Neuronal stem cell (in vitro differentiated cells): Measurements from ENCODE around the gene FKBP2.
A peak's percentile ranks its signal among the peaks of the same experiment; 100 is the strongest.

ENCODE experiments used
- DNase-seq: peaks from one replicate; pipeline ENCODE4 v3.0.0-alpha.2; 2013; ENCODE audit warnings: low spot score
- H2AFZ ChIP-seq: one replicate; pipeline ENCODE4 v1.6.1; 2013; ENCODE audit warnings: mild to moderate bottlenecking, low read length, inconsistent platforms
- H2AK5ac ChIP-seq: 2 replicates; pipeline ENCODE4 v1.6.1; 2013; ENCODE audit warnings: low read depth, mild to moderate bottlenecking, inconsistent platforms, low read length, moderate library complexity, mixed read lengths
- H2BK120ac ChIP-seq: 2 replicates; pipeline ENCODE4 v1.6.1; 2013; ENCODE audit warnings: low read depth, mild to moderate bottlenecking, inconsistent platforms, low read length, moderate library complexity, mixed read lengths
- H2BK12ac ChIP-seq: one replicate; pipeline ENCODE4 v1.6.1; 2013; ENCODE audit warnings: low read length, inconsistent platforms
- H2BK15ac ChIP-seq: 2 replicates; pipeline ENCODE4 v1.6.1; 2013; ENCODE audit warnings: mild to moderate bottlenecking, low read length, inconsistent platforms, mixed read lengths
- H2BK5ac ChIP-seq: one replicate; pipeline ENCODE4 v1.6.1; 2013; ENCODE audit warnings: inconsistent platforms, mild to moderate bottlenecking, low read length, moderate library complexity
- H3K14ac ChIP-seq: one replicate; pipeline ENCODE4 v1.6.1; 2013; ENCODE audit warnings: low read length, inconsistent platforms
- H3K18ac ChIP-seq: 2 replicates; pipeline ENCODE4 v1.6.1; 2013; ENCODE audit warnings: low read length, inconsistent platforms
- H3K23ac ChIP-seq: 2 replicates; pipeline ENCODE4 v1.6.1; 2013; ENCODE audit warnings: low read depth, mild to moderate bottlenecking, mixed read lengths, low read length, inconsistent platforms; ENCODE audit not compliant: poor library complexity
- H3K27ac ChIP-seq: replicated peaks from 3 replicates; pipeline ENCODE4 v1.5.1; 2013; ENCODE audit warnings: low read length, inconsistent platforms
- H3K27me3 ChIP-seq, 3 experiments: 2 replicates each; pipeline ENCODE4 v1.6.1; 2013; ENCODE audit warnings: low read length in 3 of 3, mild to moderate bottlenecking in 2 of 3, inconsistent platforms in 1 of 3, low read depth in 1 of 3, mixed read lengths in 1 of 3, moderate library complexity in 1 of 3; ENCODE audit not compliant: control insufficient read depth in 3 of 3, insufficient read depth in 3 of 3
- H3K36me3 ChIP-seq, 2 donors: replicated peaks in 1 of 2; 2 replicates each; pipeline ENCODE4 v1.6.1; 2013; ENCODE audit warnings: low read length in 2 of 2; ENCODE audit not compliant: control insufficient read depth in 2 of 2, insufficient read depth in 2 of 2
- H3K4ac ChIP-seq: 2 replicates; pipeline ENCODE4 v1.6.1; 2013; ENCODE audit warnings: inconsistent platforms, mild to moderate bottlenecking, low read length, moderate library complexity
- H3K4me1 ChIP-seq, 2 donors: 1 replicate in 1 of 2; 2 replicates in 1 of 2; pipeline ENCODE4 v1.6.1; 2013; ENCODE audit warnings: low read length in 2 of 2, low read depth in 1 of 2; ENCODE audit not compliant: control insufficient read depth in 2 of 2, insufficient read depth in 1 of 2
- H3K4me2 ChIP-seq: one replicate; pipeline ENCODE4 v1.6.1; 2013; ENCODE audit warnings: mild to moderate bottlenecking, low read length, inconsistent platforms; ENCODE audit not compliant: insufficient read depth, poor library complexity, severe bottlenecking
- H3K4me3 ChIP-seq, 2 donors: 2 replicates each; pipeline ENCODE4 v1.5.1; 2013; ENCODE audit warnings: low read length in 2 of 2, mild to moderate bottlenecking in 2 of 2, inconsistent platforms in 1 of 2, moderate library complexity in 1 of 2
- H3K79me1 ChIP-seq: one replicate; pipeline ENCODE4 v1.6.1; 2013; ENCODE audit warnings: low read depth, mild to moderate bottlenecking, inconsistent platforms, low read length, moderate library complexity
- H3K9ac ChIP-seq: one replicate; pipeline ENCODE4 v1.6.1; 2013; ENCODE audit warnings: mild to moderate bottlenecking, low read depth, low read length, inconsistent platforms; ENCODE audit not compliant: poor library complexity
- H3K9me3 ChIP-seq, 2 donors: replicated peaks in 1 of 2; 2 replicates each; pipeline versions ENCODE3 to v1.6.1; 2013; ENCODE audit warnings: low read length in 2 of 2, mild to moderate bottlenecking in 2 of 2, inconsistent platforms in 1 of 2, low read depth in 1 of 2, mixed read lengths in 1 of 2, moderate library complexity in 1 of 2; ENCODE audit not compliant: control insufficient read depth in 2 of 2, insufficient read depth in 1 of 2
- H4K8ac ChIP-seq: one replicate; pipeline ENCODE4 v1.6.1; 2013; ENCODE audit warnings: low read depth, mild to moderate bottlenecking, inconsistent platforms, low read length, moderate library complexity
- H4K91ac ChIP-seq: one replicate; pipeline ENCODE4 v1.6.1; 2013; ENCODE audit warnings: low read length, low read depth, mild to moderate bottlenecking, inconsistent platforms; ENCODE audit not compliant: poor library complexity
- whole genome bisulfite sequencing, 2 donors: extraction: QIAGEN DNeasy Blood & Tissue Kit; methylation state at CpG; one replicate each; pipeline ENCODE4 v1.1.7; 2013; ENCODE audit warnings: missing lambda C conversion rate in 2 of 2, mixed read lengths in 1 of 2; ENCODE audit not compliant: insufficient read length in 2 of 2, insufficient replicate concordance in 1 of 2; ENCODE audit errors: extremely low coverage in 2 of 2; 5-methylcytosine and 5-hydroxymethylcytosine counted together

Gene FKBP2

DNA sequence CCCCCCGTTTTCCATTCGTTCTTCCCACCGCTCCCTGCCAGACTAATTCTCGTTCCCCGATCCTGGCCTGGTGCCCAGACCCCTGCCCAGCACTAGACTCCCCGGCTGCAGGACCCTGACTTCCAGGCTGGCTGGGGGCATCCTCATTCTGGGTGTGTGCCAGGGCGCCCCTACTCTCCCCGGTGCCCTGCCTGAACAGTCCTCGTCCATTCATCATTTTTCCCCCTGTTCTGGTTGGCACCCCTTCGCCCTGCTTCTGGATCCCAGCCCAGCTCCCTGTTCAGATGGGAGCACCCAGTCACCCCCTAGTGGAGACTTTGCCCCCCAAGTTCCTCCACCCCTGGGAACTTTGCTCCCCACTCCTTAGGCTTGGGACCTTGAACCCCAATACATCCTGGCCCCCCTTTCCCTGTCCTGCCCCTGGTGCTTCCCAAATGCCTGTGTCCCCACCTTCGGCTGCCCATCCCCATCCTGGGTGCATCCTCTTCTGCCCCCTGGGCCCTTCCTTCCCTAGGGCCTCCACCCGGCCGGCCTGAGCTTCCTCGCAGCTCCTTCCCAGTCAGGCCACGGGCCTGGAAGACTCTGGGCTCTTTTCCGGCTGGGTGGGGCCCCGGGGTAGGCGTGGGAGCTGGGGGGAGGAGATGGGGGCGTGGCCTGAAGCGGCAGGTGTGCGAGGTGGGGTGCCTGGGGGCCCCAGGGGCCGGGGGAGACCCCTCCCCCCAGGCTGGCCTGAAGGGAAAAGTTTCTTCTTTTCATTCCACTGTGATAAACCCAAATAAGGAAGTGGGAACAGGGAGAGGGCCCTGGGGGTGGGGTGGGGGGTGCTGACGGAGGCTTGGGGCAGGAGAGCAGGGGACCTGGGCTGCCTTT lies 11.3 kb downstream of the FKBP2 start:
- no peak for DNase-seq
- peak overlapping the region; percentile 95 for H3K4me2 ChIP-seq
- no peaks in the 10 kb centered on the region for H3K9me3 ChIP-seq
- H3K27ac ChIP-seq, result no peak overlapping the region
- H3K4ac ChIP-seq, result peak overlapping the region; percentile 47
- peak overlapping the region; percentile 70 to 89 for H3K4me3 ChIP-seq
- H2BK120ac ChIP-seq, result no peak overlapping the region
- H3K79me1 ChIP-seq, result no peaks in the 10 kb centered on the region
- peak overlapping the region; percentile 70 for H2BK15ac ChIP-seq
- H3K14ac ChIP-seq, result no peak overlapping the region
- H2AFZ ChIP-seq, result peak overlapping the region; percentile 97
- H2AK5ac ChIP-seq, result peak overlapping the region; percentile 91
- peak overlapping the region; percentile 80 for H3K9ac ChIP-seq
- no peak overlapping the region for H4K8ac ChIP-seq
- H2BK12ac ChIP-seq, result no peak overlapping the region
- H2BK5ac ChIP-seq, result no peak overlapping the region
- H3K23ac ChIP-seq, result peak overlapping the region; percentile 56
- peaks cover 7 to 29% of the 10 kb centered on the region in 2 donors for H3K36me3 ChIP-seq
- H3K18ac ChIP-seq, result peak overlapping the region; percentile 88
- peaks cover 16 to 35% of the 10 kb centered on the region in 2 donors for H3K4me1 ChIP-seq
- H4K91ac ChIP-seq, result no peak overlapping the region
- H3K27me3 ChIP-seq, result no peaks in the 10 kb centered on the region
- WGBS, 2 donors, result no CpG with 5 or more reads among the region's 23 CpGs

DNA sequence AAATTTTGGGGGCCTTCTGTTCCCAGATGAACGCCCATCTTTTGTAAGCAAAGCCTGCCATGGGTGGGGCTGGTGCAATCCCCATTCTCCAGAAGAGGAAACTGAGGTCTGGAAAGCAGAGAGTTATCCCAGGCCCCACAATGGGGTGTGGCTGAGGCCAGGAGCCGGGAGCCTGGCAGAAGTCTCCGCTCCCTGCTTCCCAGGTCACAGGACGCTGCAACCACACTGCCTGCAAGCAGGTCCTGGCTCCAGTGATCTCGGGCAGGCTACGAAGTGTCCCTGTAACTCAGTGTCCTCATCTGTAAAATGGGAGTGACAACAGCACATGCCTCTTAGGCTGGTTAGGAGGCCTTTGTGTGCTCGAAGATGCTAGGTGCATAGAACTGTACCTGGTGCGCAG lies 12.1 kb downstream of the FKBP2 start:
- Histone ChIP-seq H3K9ac (peak overlapping the region; percentile 51), H3K79me1 (no peaks in the 10 kb centered on the region), H3K27me3 (no peaks in the 10 kb centered on the region), H2AFZ (no peak overlapping the region), H2BK5ac (no peak overlapping the region), H3K14ac (no peak overlapping the region), H3K18ac (no peak overlapping the region), H4K91ac (no peak overlapping the region), H2BK12ac (no peak overlapping the region), H4K8ac (no peak overlapping the region), H2BK120ac (no peak overlapping the region), H3K4me1 (peaks cover 14 to 32% of the 10 kb centered on the region in 2 donors), H3K4me3 (peak overlapping the region in 1 of 2 donors; percentile 70), H3K4ac (no peak overlapping the region), H3K23ac (no peak overlapping the region), H2AK5ac (peak overlapping the region; percentile 69), H2BK15ac (no peak overlapping the region), H3K4me2 (no peak overlapping the region), H3K27ac (no peak overlapping the region), H3K9me3 (no peaks in the 10 kb centered on the region), H3K36me3 (peaks cover 8 to 35% of the 10 kb centered on the region in 2 donors)
- no peak for DNase-seq
- WGBS, 2 donors, result no CpG with 5 or more reads among the region's 8 CpGs

DNA sequence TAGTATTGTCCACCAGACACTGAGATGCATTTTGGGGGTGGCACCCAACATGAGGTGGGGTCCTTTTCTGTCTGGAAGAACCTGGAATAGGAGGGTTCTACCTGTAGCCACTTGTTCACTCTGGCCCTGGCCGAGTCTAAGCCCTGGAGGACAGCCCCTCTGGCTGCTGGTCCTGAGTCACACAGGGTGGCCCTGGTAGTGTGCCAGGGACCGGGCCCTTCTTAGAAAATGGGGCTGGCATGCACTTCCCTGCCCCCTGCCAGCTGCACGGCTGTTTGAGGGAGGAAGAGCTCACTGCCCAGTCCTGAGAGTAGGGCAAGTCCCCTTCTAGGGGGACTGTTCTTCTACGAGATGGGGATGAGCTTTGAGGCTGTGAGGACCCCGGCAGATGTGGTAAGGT lies 12.6 kb downstream of the FKBP2 start:
- no peak for DNase-seq

DNA sequence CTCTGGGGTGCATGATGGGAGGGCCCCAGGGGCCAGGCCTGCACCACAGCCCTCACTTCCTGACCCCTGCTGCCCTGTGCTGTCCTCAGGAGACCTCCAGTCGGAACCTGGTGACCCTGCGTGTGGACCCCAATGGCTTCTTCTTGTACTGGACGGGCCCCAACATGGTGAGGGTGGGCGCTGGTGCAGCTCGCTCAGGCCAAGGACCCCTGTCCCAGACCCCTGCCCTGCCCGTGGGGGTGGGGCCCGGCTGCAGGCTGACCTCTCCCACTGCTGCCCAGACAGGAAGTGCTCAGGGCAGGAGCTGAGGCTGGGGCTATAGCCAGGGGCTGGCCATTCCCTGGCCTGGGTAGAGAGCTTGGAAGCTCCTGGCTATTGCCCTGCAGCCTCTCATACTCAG lies 13.4 kb downstream of the FKBP2 start:
- no peak for DNase-seq
- Histone ChIP-seq H3K4me2 (no peak overlapping the region), H2BK5ac (no peak overlapping the region), H3K9me3 (no peaks in the 10 kb centered on the region), H3K27ac (no peak overlapping the region), H3K36me3 (peaks cover 19 to 48% of the 10 kb centered on the region in 2 donors), H3K4me3 (no peak overlapping the region), H3K23ac (no peak overlapping the region), H4K8ac (no peak overlapping the region), H3K9ac (no peak overlapping the region), H3K4me1 (peaks cover 12 to 20% of the 10 kb centered on the region in 2 donors), H3K27me3 (no peaks in the 10 kb centered on the region), H3K4ac (no peak overlapping the region), H2BK12ac (no peak overlapping the region), H2BK120ac (no peak overlapping the region), H2AK5ac (no peak overlapping the region), H3K18ac (no peak overlapping the region), H2AFZ (no peak overlapping the region), H2BK15ac (no peak overlapping the region), H3K14ac (no peak overlapping the region), H3K79me1 (no peaks in the 10 kb centered on the region), H4K91ac (no peak overlapping the region)
- WGBS, 2 donors, result no CpG with 5 or more reads among the region's 7 CpGs

More for the DNA sequence above, 12.6 kb downstream of the FKBP2 start:
- Histone ChIP-seq H2BK12ac (no peak overlapping the region), H3K4me2 (no peak overlapping the region), H3K9me3 (no peaks in the 10 kb centered on the region), H2AFZ (no peak overlapping the region), H3K4me1 (peaks cover 14 to 29% of the 10 kb centered on the region in 2 donors), H3K36me3 (peaks cover 12 to 39% of the 10 kb centered on the region in 2 donors), H3K18ac (no peak overlapping the region), H3K14ac (no peak overlapping the region), H2BK5ac (no peak overlapping the region), H4K8ac (no peak overlapping the region), H2BK120ac (no peak overlapping the region), H2BK15ac (no peak overlapping the region), H3K79me1 (no peaks in the 10 kb centered on the region), H3K4ac (no peak overlapping the region), H3K27me3 (no peaks in the 10 kb centered on the region), H3K23ac (no peak overlapping the region), H3K4me3 (no peak overlapping the region), H3K27ac (no peak overlapping the region), H2AK5ac (no peak overlapping the region), H3K9ac (no peak overlapping the region), H4K91ac (no peak overlapping the region)
- WGBS, 2 donors, result no CpG with 5 or more reads among the region's 5 CpGs
